HG02870 (cell line): ENCODE results near the gene LRRC2.
"Not testable (repeated sequence)": the region's sequence is repeated elsewhere in the genome, so short reads cannot be mapped to it uniquely, and the experiment has no call there.

Source experiments
- ATAC-seq: cut with Tn5 transposase; IDR thresholded peaks from one replicate; pipeline ENCODE4 v1.9.1; 2021; ENCODE audit warnings: mild to moderate bottlenecking, moderate library complexity; ENCODE audit not compliant: unreplicated experiment

LRRC2 gene

GRCh38 chr3:46584598-46585467 lies 18.7 kb upstream of the LRRC2 start:
- no peak for ATAC-seq

GRCh38 chr3:46580675-46581074 lies 14.6 kb upstream of the LRRC2 start:
- ATAC-seq = no peak

- ATAC-seq = no peak
Observed at GRCh38 chr3:46579756-46580286, 13.7 kb upstream of the LRRC2 start.

DNA sequence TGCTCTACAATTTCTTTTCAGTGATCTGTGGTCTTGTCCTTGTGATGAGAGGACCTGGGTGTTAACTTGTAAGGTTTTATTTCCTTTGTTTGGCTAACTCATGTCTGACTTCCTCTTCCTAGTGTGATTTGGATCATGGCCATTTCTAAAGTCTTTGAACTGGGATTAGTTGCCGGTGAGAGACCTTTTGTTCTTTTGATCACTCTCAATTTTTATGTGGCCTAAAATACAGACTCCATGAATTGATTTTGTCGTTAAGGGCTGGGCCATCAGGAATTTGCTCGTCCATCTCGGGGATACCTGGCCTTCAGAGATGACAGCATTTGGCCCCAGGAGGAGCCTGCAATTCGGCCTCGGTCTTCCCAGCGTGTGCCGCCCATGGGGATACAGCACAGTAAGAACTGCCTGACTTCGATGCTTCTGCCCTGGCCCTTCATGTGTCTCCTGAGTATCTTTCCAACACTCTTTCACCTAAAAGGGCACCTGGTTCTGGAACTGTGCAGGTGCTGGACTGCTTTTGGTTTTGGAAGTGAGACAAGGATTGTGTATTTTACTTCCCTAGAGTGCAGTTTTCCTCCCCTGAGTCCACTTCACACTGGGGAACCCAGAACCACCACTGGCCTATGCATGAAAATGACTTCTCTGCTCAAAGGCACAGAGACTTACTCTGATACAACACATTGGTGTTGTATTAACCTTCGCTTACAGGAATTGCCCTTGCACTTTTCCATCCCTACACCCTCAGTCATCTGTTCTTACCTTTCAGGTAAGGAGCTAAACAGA lies 13.1 kb upstream of the LRRC2 start:
- ATAC-seq = no peak

DNA sequence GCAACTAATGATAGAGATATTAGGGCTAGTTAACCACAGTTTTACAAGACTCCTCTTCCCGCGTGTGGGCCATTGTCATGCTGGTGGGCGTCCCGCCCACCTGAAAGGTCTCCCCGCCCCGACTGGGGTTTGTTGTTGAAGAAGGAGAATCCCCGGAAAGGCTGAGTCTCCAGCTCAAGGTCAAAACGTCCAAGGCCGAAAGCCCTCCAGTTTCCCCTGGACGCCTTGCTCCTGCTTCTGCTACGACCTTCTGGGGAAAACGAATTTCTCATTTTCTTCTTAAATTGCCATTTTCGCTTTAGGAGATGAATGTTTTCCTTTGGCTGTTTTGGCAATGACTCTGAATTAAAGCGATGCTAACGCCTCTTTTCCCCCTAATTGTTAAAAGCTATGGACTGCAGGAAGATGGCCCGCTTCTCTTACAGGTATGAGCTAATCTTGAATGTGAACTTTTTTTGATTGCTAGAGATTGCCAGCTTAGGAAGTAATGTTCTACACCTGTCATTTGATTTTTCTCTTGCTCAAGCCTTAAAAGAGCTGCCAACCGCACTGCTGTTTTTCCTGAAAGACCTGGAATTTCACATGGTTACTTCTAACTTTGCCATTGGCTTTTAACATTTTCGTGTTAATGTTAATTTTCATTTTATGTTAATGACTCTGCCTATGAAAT lies 11.6 kb upstream of the LRRC2 start:
- ATAC-seq = not testable (repeated sequence)

GRCh38 chr3:46576879-46577278 lies 10.8 kb upstream of the LRRC2 start:
- no peak for ATAC-seq

DNA sequence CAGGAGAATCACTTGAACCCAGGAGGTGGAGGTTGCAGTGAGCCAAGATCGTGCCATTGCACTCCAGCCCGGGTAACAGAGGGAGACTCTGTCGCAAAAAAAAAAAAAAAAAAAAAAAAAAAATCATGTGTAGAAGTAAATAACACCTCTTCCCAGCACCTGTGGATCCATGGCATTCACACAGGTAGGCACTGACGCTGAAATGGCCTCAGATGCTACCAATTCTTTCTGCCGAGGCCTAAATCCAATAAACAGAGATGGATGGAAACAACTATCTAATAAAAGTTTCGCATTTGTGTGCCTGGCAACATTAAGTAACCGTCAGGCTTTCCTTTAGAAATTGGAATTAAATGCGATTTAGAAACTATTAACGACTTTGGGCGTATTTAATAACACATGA lies 10.3 kb upstream of the LRRC2 start:
- ATAC-seq = no peak

DNA sequence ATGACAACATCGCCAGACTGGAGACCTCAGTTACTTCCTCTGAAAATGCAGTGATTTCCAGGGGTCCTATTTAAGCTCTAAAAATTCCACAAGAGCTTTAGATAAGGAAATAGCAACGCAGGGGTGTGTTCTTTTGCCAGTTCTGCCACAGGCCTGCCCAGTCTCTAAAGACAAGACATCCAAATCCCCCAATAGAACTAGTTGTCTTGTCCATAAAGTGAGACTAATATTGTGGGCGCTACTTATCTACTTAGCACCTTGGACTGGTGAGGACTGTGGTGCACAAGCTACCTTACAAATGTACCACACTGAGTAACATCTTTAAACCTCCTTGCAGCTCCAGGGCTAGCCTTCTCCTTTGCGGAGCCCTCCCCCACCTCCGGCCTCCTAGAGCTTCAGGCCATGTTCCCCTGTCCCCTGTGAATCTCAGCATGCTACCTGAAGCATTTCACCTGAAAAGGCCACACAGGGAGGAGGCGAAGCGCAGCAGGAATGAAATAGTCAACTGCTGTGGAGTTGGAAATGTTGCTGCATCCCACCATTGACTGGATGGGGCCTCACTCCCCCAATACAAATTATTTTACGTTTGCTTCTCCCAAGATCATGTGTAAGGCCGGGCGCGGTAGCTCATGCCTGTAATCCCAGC lies 9.6 kb upstream of the LRRC2 start:
- ATAC-seq = no peak

- ATAC-seq = no peak
Observed at GRCh38 chr3:46574881-46575576, 8.9 kb upstream of the LRRC2 start.

GRCh38 chr3:46574243-46574646 lies 8.1 kb upstream of the LRRC2 start:
- ATAC-seq = no peak

DNA sequence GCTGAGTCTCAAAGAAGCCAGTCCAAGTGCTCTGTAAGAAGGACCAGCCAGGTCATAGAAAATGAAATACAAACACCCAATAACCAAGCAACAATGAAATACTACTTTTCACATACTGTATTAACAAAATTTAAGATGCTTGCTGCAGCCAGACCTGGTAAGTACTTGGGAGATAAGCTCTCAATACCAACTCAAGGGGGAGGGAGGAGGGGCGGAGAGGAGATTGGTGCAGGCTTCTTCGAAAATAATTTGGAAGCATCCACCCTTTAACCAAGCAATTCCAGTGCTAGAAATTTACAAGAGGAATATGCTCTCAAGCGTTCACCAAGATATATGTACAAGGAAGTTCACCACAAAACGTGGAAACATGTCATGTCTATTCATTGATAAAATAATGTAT lies 7.6 kb upstream of the LRRC2 start:
- ATAC-seq = no peak

DNA sequence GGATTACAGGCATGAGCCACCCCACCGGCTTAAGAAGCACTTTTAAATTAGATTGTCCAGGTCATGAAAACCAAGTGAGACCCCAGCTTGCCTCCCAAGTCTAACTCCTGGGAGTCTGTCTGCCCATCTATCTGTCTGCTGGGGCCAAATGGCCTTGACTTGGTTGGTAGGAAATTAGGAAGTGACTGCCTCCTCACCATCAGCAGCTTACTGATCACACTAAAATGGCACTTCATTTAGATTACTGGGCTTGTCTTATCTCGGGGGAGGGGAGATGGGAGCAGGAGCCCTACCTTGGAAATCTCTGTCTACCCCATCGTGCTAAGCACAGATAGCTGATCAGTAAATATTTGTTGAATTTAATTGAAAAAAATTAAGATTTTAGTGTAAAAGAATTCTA lies 5.6 kb upstream of the LRRC2 start:
- no peak for ATAC-seq

- ATAC-seq = no peak
Observed at GRCh38 chr3:46565607-46566039, 479 bp downstream of the LRRC2 start.

DNA sequence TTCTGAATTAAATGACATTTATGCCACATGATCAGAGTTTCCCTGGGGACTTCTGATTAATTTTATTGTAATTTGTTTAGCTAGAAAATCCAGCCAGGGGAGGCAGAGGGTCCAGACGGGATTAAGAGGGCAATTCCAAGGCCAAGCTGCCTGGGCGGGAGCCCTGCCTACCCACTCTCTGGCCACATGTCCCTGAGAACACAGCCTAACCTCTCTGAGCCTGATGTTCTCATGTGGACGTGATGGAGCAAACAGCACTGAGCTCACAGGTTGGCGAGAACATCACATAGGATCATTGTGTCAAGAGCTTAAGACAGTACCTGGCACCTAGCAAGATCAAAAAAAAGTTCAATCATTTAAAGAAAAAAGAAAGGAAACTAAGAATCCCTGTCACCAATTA lies 1.0 kb downstream of the LRRC2 start:
- ATAC-seq = no peak

DNA sequence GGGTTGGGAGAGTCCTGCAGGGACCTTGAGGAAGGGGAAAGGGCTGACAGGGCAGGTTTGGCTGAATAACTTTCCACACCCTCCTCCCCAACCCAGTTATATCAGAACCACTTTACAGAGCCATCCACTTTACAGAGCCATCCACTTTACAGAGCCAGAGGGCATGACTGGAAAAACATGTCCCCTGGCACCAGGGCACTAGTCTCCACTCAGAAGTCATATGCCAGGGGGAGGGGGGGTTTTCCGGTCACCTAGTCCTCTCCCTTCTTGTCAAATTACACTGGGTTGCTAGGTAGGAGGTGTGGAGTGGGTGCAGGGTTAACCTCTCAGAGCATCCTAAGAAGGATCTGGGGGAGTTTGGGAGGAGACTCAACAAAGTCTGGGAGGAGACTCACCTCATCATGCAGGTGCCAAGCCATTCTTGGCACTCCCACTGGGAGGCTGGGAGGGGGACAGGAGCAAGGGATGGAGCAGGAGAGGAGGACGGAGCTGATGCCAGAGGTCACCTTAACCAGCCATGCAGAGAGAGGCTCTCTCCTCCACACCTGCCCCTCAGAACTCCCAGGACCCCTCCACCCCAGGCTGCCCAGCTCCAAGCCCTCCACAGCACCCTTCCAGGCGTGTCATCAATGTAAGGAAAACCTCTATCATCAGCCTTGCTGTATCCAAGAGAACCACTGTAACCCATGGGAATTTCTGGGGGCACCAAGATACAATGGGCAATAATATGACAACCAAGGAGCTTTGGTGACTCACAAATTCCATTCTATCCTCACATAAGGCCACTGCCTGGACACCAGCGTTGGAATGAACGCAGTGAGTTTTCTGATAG lies 1.7 kb downstream of the LRRC2 start:
- ATAC-seq = no peak

- ATAC-seq = no peak
Observed at GRCh38 chr3:46561951-46562350, 4.2 kb downstream of the LRRC2 start.

DNA sequence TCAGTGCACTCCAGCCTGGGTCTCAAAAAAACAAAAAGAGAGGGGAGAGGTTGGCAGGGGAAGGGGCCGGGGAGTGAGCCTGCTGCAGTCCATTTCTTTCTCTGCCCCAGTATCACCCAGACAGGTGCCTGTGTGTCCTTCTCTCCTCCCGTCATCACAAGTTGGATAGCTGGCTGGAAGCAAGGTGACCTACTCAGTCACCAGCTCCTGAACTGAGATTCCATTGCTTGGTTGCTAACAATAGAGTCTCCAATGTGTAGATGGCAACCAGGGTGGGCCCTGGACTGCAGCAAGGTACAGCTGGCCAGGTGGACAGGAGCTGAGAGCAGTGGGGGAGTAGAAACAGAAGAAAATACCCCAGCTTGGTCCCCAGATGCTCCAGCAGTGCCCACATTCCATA lies 4.6 kb downstream of the LRRC2 start:
- no peak for ATAC-seq

DNA sequence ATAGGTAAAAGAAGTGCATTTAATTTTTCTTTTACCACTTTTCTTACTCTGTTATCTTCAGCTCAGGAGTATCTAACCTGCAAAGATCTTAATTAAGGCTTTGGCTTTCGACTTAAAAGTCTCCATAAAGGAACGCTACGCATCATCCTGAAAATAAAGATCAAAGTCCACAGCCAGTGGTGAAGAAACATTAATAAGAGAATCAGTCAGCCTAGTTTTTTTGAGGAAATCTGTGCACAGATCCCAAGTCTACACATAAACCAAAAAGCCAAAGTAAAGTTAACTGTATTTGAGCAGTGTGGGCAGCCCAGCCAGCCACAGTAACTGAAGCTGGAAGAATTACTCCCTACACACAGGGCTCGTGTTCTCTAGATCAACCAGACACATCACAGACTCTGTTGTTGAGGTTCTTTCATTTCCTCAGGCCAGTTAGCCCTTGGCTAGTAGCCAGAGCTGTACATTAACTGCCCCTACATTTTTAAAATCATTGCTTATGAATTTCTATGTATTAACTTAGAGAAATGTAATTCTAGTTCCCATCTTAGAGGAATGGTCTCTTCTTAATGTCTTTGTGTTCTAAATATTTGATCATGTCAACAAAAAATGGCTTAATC lies 6.9 kb downstream of the LRRC2 start:
- no peak for ATAC-seq
